GM23248 (cell line): Measurements from ENCODE around the gene BPGM. TPM values are rescaled to one million over a fixed set of nuclear protein-coding genes. Genes with fewer than 3 reads are reported as not detected.

ENCODE experiments used
- DNase-seq: peaks from one replicate; pipeline ENCODE4 v3.0.0-alpha.2; 2015
- H2AFZ ChIP-seq: fragments of 200-600 bp; sonication (generic); 2 replicates; pipeline ENCODE4 v1.6.1; 2016; ENCODE audit warnings: antibody characterized with exemption
- H3F3A ChIP-seq: fragments of 200-600 bp; sonication (generic); 2 replicates; pipeline ENCODE4 v1.6.1; 2016; ENCODE audit warnings: mild to moderate bottlenecking, antibody characterized with exemption, mixed run types; ENCODE audit not compliant: insufficient read depth
- H3K27ac ChIP-seq: fragments of 200-600 bp; sonication (generic); 2 replicates; pipeline ENCODE4 v1.5.1; 2016; ENCODE audit warnings: mild to moderate bottlenecking
- H3K27me3 ChIP-seq: fragments of 200-600 bp; sonication (generic); replicated peaks from 2 replicates; pipeline ENCODE4 v1.6.1; 2016; ENCODE audit warnings: mild to moderate bottlenecking; ENCODE audit not compliant: insufficient read depth
- H3K36me3 ChIP-seq: fragments of 200-600 bp; sonication (generic); 2 replicates; pipeline ENCODE4 v1.6.1; 2016; ENCODE audit warnings: low read depth, mild to moderate bottlenecking
- H3K4me1 ChIP-seq: fragments of 200-600 bp; sonication (generic); 2 replicates; pipeline ENCODE4 v1.6.1; 2016; ENCODE audit warnings: mild to moderate bottlenecking; ENCODE audit not compliant: insufficient read depth
- H3K4me2 ChIP-seq: fragments of 200-600 bp; sonication (generic); one replicate; pipeline ENCODE4 v1.6.1; 2016; ENCODE audit warnings: mild to moderate bottlenecking; ENCODE audit not compliant: unreplicated experiment
- H3K4me3 ChIP-seq: fragments of 200-600 bp; sonication (generic); 2 replicates; pipeline ENCODE4 v1.5.1; 2016; ENCODE audit warnings: mild to moderate bottlenecking
- H3K79me2 ChIP-seq: fragments of 200-600 bp; sonication (generic); 2 replicates; pipeline ENCODE4 v1.6.1; 2016; ENCODE audit warnings: mild to moderate bottlenecking; ENCODE audit not compliant: insufficient read depth
- H3K9ac ChIP-seq: fragments of 200-600 bp; sonication (generic); 2 replicates; pipeline ENCODE4 v1.6.1; 2016; ENCODE audit warnings: mild to moderate bottlenecking
- H3K9me2 ChIP-seq: fragments of 200-600 bp; sonication (generic); 2 replicates; pipeline ENCODE4 v1.6.1; 2016; ENCODE audit warnings: mixed run types, mild to moderate bottlenecking, moderate library complexity; ENCODE audit not compliant: insufficient read depth
- H3K9me3 ChIP-seq: fragments of 200-600 bp; sonication (generic); one replicate; pipeline ENCODE4 v1.6.1; 2017; ENCODE audit warnings: low read depth
- H4K20me1 ChIP-seq: fragments of 200-600 bp; sonication (generic); 2 replicates; pipeline ENCODE4 v1.6.0; 2016; ENCODE audit not compliant: insufficient read depth
- EZH2 ChIP-seq: fragments of 200-600 bp; sonication (generic); IDR thresholded peaks from 2 replicates; pipeline ENCODE4 v1.6.1; 2018; ENCODE audit warnings: antibody characterized with exemption, mild to moderate bottlenecking; ENCODE audit not compliant: insufficient read depth, poor library complexity, severe bottlenecking
- EZH2phosphoT487 ChIP-seq: fragments of 200-600 bp; sonication (generic); IDR thresholded peaks from 2 replicates; pipeline ENCODE4 v1.6.1; 2018; ENCODE audit warnings: antibody characterized with exemption, moderate library complexity, mild to moderate bottlenecking, low read depth; ENCODE audit not compliant: insufficient read depth
- WGBS, 2 experiments: methylation state at CpG; one replicate each; pipeline ENCODE4 v1.1.6; 2015 to 2017; ENCODE audit warnings: low lambda C conversion rate in 2 of 2, low coverage in 1 of 2; ENCODE audit errors: missing lambda C conversion rate in 2 of 2; 5-methylcytosine and 5-hydroxymethylcytosine counted together
- in situ Hi-C: fragments of 300-500 bp; cut with MboI; formaldehyde crosslinking; loops from 2 replicates; pipeline ENCODE4 v1.15.0; 2020
- polyA plus RNA-seq: library from polyadenylated mRNA; unstranded; fragments of >200 nt; fragmentation: Nextera tagmentation; extraction: Ambion mirVana; gene quantifications from 2 replicates; pipeline ENCODE4 v1.2.1, GENCODE V29; 2016
- total RNA-seq: library from RNA; depleted of rRNA; stranded (reverse); fragments of >200 nt; shearing (Covaris generic); gene quantifications from 2 replicates; pipeline ENCODE4 v1.2.3, GENCODE V29; 2014

BPGM gene
- total and polyA plus RNA-seq, 2 experiments from 2014 or later, result 37.4 to 41.3 TPM

- peak overlapping the region; percentile 62 for H2AFZ ChIP-seq
- peak; percentile 39 for DNase-seq
- H3K9ac ChIP-seq, result peak overlapping the region; percentile 52
- 62 to 67% methylated on average over 12 of the region's 12 CpGs for WGBS, 2 experiments
- H3K9me3 ChIP-seq, result no peaks in the 10 kb centered on the region
- no peaks in the 10 kb centered on the region for H3K79me2 ChIP-seq
- H3F3A ChIP-seq, result peaks cover 50% of the 10 kb centered on the region
- no peak overlapping the region for H3K4me3 ChIP-seq
- H3K4me2 ChIP-seq, result peak overlapping the region; percentile 59
- H3K27me3 ChIP-seq, result no peaks in the 10 kb centered on the region
- H3K27ac ChIP-seq, result peak overlapping the region; percentile 86
- H3K9me2 ChIP-seq, result no peaks in the 10 kb centered on the region
- TF ChIP-seq EZH2 (no peak), EZH2phosphoT487 (no peak)
- peaks cover 73% of the 10 kb centered on the region for H3K4me1 ChIP-seq
- H3K36me3 ChIP-seq, result no peaks in the 10 kb centered on the region
- in situ Hi-C loops, result loop anchor here (25.0 kb wide), 1 partner anchor 271 kb away; no protein-coding TSS in a partner anchor
- no peaks in the 10 kb centered on the region for H4K20me1 ChIP-seq
These were observed 44.2 kb downstream of the BPGM start for GRCh38 chr7:134690614-134691504.

DNA sequence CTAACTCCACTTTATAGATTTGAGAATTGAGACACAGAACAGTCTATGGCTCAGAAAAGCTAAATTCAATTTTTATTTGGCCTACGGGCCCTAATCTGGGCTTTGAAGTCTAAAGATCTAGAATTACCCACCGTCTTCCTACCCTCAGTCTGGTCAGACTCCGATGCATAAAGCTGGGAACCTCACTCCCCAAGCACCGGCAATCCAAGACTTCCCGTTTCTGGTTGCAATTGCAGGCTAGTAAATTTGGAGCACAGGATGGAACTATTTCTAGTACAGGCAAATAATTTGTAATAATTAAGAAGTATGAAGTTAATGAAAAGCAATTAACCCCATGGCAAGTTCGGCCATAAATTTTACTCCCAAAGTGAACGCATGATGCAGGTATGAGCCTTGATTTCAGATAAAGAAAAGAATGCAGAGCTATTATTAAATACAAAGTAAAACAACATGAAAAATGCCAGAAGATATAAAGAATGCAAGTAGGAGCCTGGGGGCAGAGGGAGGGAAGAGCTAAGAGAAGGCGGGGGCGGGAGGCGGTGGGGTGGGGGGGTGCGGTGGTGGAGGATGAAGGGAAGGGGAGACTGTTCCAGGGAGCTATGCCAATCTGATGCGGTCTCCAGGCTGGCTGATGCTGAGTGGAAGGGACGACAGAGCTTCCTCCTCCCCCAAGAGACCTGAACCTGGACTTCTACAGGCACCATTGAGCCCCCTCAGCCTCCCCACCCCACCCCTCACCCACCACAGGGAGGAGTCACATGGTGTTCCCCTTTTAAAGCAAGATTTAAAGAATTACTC lies 45.1 kb downstream of the BPGM start:
- TF ChIP-seq EZH2, result no peak
- TF ChIP-seq EZH2phosphoT487, result no peak
- peak overlapping the region; percentile 59 for H3K4me2 ChIP-seq
- DNase-seq, result peak; percentile 78
- H3K79me2 ChIP-seq, result no peaks in the 10 kb centered on the region
- no peaks in the 10 kb centered on the region for H3K27me3 ChIP-seq
- no peak overlapping the region for H3K4me3 ChIP-seq
- WGBS, 2 experiments, result 54 to 69% methylated on average over 7 to 13 of the region's 13 CpGs
- peaks cover 55% of the 10 kb centered on the region for H3F3A ChIP-seq
- no peaks in the 10 kb centered on the region for H4K20me1 ChIP-seq
- peak overlapping the region; percentile 86 for H3K27ac ChIP-seq
- H3K9me3 ChIP-seq, result no peaks in the 10 kb centered on the region
- H2AFZ ChIP-seq, result peak overlapping the region; percentile 62
- H3K9ac ChIP-seq, result peak overlapping the region; percentile 59; the same call in 1 of the 2 replicates
- peaks cover 76% of the 10 kb centered on the region for H3K4me1 ChIP-seq
- in situ Hi-C loops, result loop anchor here (25.0 kb wide), 1 partner anchor 271 kb away; no protein-coding TSS in a partner anchor
- H3K36me3 ChIP-seq, result no peaks in the 10 kb centered on the region
- no peaks in the 10 kb centered on the region for H3K9me2 ChIP-seq

- no peaks in the 10 kb centered on the region for H3K79me2 ChIP-seq
- peak overlapping the region; percentile 59 for H3K4me2 ChIP-seq
- peaks cover 55% of the 10 kb centered on the region for H3F3A ChIP-seq
- H3K27ac ChIP-seq, result peak overlapping the region; percentile 86
- H3K9ac ChIP-seq, result peak overlapping the region; percentile 59
- H3K4me1 ChIP-seq, result peaks cover 70% of the 10 kb centered on the region
- H3K9me2 ChIP-seq, result no peaks in the 10 kb centered on the region
- DNase-seq, result peak; percentile 77
- peak overlapping the region; percentile 48 for H2AFZ ChIP-seq
- no peaks in the 10 kb centered on the region for H4K20me1 ChIP-seq
- H3K9me3 ChIP-seq, result no peaks in the 10 kb centered on the region
- TF ChIP-seq EZH2 (no peak), EZH2phosphoT487 (no peak)
- 24 to 32% methylated on average over 2 of the region's 2 CpGs for WGBS, 2 experiments
- no peak overlapping the region for H3K4me3 ChIP-seq
- no peaks in the 10 kb centered on the region for H3K27me3 ChIP-seq
- no peaks in the 10 kb centered on the region for H3K36me3 ChIP-seq
- in situ Hi-C loops, result loop anchor here (25.0 kb wide), 1 partner anchor 270 kb away; no protein-coding TSS in a partner anchor
These were observed 45.7 kb downstream of the BPGM start for GRCh38 chr7:134692344-134692705.

- Histone ChIP-seq H3K4me2 (peak overlapping the region; percentile 59), H3K79me2 (no peaks in the 10 kb centered on the region), H3K36me3 (no peaks in the 10 kb centered on the region), H3K9me3 (no peaks in the 10 kb centered on the region), H3K27ac (peak overlapping the region; percentile 86), H4K20me1 (no peaks in the 10 kb centered on the region), H3K27me3 (no peaks in the 10 kb centered on the region), H3K4me3 (peak overlapping the region; percentile 33; the same call in 1 of the 2 replicates), H3K9ac (peak overlapping the region; percentile 59), H3K9me2 (no peaks in the 10 kb centered on the region), H2AFZ (peak overlapping the region; percentile 48), H3K4me1 (peaks cover 69% of the 10 kb centered on the region), H3F3A (peaks cover 55% of the 10 kb centered on the region)
- in situ Hi-C loops, result loop anchor here (25.0 kb wide), 1 partner anchor 269 kb away; no protein-coding TSS in a partner anchor
- WGBS, 2 experiments, result 10 to 17% methylated on average over 4 of the region's 4 CpGs
- TF ChIP-seq EZH2 (no peak), EZH2phosphoT487 (no peak)
- DNase-seq, result peak; percentile 98
These were observed 46.6 kb downstream of the BPGM start for GRCh38 chr7:134693256-134693655.
